ENCODE results near the gene TLCD1. TPM values are rescaled to one million over a fixed set of nuclear protein-coding genes. Genes with fewer than 3 reads are reported as not detected.

Gene TLCD1
- total RNA-seq, 2 donors from 2014 or later = 5.7 to 20.4 TPM

DNA sequence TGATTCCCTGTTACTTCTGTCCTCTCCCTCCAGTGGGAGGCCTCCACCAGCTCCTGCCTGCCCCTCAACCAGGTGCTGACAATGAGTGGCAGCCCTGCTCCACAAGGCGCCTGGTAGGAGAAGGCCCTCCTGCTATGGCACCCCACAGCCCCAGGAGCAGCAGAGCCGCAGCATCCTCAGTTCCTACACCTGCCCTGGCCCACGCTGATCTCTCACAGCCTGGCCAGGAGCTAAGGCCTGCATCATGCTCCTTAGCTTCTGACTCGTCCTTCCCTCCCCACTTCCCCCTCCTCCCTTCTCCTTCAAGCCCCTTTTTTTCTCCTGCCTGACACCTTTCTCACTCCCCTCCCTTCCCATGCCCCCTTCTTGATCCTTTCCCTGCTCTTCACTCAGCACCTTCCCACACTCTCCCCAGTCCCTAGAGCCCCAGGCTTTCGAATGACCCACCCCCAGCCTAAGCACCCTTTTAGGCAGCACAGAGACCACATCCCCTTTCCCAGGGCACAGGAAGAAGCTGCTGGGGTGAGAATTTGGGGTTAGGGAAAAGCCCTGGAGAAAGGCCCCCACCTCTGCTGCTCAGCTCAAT lies 20.9 kb downstream of the TLCD1 start:
- peaks cover 12% of the 10 kb centered on the region for H3K36me3 ChIP-seq
- TF ChIP-seq, protein P1, sequence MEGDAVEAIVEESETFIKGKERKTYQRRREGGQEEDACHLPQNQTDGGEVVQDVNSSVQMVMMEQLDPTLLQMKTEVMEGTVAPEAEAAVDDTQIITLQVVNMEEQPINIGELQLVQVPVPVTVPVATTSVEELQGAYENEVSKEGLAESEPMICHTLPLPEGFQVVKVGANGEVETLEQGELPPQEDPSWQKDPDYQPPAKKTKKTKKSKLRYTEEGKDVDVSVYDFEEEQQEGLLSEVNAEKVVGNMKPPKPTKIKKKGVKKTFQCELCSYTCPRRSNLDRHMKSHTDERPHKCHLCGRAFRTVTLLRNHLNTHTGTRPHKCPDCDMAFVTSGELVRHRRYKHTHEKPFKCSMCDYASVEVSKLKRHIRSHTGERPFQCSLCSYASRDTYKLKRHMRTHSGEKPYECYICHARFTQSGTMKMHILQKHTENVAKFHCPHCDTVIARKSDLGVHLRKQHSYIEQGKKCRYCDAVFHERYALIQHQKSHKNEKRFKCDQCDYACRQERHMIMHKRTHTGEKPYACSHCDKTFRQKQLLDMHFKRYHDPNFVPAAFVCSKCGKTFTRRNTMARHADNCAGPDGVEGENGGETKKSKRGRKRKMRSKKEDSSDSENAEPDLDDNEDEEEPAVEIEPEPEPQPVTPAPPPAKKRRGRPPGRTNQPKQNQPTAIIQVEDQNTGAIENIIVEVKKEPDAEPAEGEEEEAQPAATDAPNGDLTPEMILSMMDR (IDR thresholded peaks at IDR 0.05) = no peak
- H3K27me3 ChIP-seq = no peaks in the 10 kb centered on the region

DNA sequence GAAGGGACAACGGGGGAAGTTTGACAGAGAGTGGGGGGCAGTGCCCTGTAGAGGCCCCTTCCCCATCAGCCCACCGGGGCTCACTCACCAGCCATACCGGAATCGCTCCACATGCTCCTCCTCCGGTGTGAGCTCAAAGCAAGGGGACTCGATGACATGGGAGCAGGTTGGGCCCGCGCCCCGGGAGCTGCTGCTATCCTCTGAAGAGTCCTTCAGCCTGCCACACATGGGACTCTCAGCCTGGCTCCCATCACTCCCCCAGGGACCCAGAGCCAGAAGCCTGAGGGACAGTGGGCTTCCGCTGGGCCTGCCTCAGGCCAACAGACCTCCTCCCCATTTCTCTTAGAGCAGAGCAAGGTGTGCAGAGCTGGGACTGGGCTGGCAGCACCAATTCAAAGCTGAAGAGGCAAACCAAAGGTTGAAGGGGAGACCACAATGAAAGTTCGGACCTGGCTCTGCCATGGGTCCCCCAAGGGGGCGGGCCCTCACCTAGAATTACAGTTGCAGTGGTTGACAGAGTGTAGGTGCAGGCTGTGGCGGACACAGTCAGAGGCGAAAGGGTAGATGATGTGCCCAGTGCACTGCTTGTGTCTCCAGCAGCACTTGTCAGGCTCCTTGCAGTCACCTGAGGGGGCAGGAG lies 21.7 kb downstream of the TLCD1 start:
- no peak overlapping the region for H3K4me3 ChIP-seq
- DNase-seq = no peak
- no peaks in the 10 kb centered on the region for H3K4me1 ChIP-seq
- peaks cover 21% of the 10 kb centered on the region for H3K36me3 ChIP-seq
- TF ChIP-seq, protein P1 (IDR thresholded peaks at IDR 0.05) = no peak
- no peak overlapping the region for H3K27ac ChIP-seq
- no peaks in the 10 kb centered on the region for H3K9me3 ChIP-seq
- no peaks in the 10 kb centered on the region for H3K27me3 ChIP-seq
- intact Hi-C loops (cut with DNase I) = no loop called here
- H3K9ac ChIP-seq (ENCODE audit: low read depth in 2 of 2, low read length in 2 of 2) = no peak overlapping the region

More for the DNA sequence above, 20.9 kb downstream of the TLCD1 start:
- Histone ChIP-seq H3K27ac (no peak overlapping the region), H3K4me3 (no peak overlapping the region), H3K9me3 (no peaks in the 10 kb centered on the region), H3K4me1 (no peaks in the 10 kb centered on the region), H3K9ac (ENCODE audit: low read depth in 2 of 2, low read length in 2 of 2) (no peak overlapping the region)
- intact Hi-C loops (cut with DNase I) = no loop called here
- DNase-seq = no peak

DNA sequence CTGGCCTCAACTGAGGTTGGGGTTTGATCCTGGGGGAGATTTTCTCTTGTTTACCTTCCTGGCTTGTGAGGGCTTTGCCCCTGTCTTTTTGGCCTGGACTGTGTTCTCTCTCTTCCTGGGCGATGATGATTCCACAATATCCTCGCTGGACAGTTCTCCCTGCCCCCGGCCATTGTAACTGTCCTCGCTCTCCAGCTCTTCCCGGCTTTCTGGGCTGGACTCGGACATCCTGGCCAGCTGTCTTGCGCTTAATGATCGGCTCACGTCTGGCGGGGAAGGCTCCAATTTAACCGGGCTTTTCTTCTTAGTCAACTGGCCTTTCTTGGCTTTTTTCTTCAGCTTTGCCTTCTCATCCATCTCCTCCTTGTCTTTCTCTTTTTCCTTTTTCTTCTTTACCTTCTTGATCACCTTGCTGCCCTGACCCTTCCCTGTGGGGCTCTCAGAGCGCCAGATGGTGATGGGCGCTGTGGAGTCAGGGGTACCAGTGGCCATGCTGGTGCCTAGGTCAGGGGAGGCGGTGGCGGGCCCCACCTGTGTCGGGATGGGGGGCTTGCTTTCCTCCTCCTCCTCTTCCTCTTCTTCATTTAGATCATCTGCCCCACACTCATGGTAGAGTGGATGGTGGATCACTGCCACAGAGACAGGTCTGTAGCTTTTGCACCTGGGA lies 22.3 kb downstream of the TLCD1 start:
- peaks cover 23% of the 10 kb centered on the region for H3K36me3 ChIP-seq
- intact Hi-C loops (cut with DNase I) = no loop called here
- H3K27ac ChIP-seq = no peak overlapping the region
- H3K4me3 ChIP-seq = no peak overlapping the region
- H3K27me3 ChIP-seq = no peaks in the 10 kb centered on the region
- H3K9ac ChIP-seq (ENCODE audit: low read depth in 2 of 2, low read length in 2 of 2) = no peak overlapping the region
- H3K9me3 ChIP-seq = no peaks in the 10 kb centered on the region
- TF ChIP-seq, protein P1 (IDR thresholded peaks at IDR 0.05) = no peak
- DNase-seq = no peak
- no peaks in the 10 kb centered on the region for H3K4me1 ChIP-seq

DNA sequence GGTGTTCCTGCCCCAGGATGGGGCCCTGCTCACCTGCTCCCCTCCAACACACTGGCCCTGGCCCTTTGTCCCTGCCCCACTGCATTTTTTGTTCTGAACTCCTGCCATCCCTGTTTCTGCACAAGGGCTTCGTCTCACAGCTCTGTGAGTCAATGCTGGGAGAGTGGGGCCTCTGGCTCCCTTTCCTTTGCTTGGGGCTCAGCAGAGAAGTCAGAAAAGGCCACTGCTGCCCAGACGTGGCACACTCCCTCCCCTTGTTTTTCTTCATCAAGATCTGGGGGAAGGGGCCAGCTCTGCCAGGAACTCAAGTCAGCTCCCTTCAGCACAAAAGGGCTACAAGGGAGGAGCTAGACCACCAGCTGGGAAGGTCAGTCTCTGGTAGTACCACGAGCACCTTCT lies 23.3 kb downstream of the TLCD1 start:
- no peak overlapping the region for H3K9ac ChIP-seq (ENCODE audit: low read depth in 2 of 2, low read length in 2 of 2)
- no peaks in the 10 kb centered on the region for H3K4me1 ChIP-seq
- no peaks in the 10 kb centered on the region for H3K9me3 ChIP-seq
- H3K27me3 ChIP-seq = no peaks in the 10 kb centered on the region
- no peak overlapping the region for H3K4me3 ChIP-seq
- peaks cover 25% of the 10 kb centered on the region for H3K36me3 ChIP-seq
- intact Hi-C loops (cut with DNase I) = no loop called here
- TF ChIP-seq, protein P1 (IDR thresholded peaks at IDR 0.05) = no peak
- H3K27ac ChIP-seq = no peak overlapping the region
- no peak for DNase-seq

DNA sequence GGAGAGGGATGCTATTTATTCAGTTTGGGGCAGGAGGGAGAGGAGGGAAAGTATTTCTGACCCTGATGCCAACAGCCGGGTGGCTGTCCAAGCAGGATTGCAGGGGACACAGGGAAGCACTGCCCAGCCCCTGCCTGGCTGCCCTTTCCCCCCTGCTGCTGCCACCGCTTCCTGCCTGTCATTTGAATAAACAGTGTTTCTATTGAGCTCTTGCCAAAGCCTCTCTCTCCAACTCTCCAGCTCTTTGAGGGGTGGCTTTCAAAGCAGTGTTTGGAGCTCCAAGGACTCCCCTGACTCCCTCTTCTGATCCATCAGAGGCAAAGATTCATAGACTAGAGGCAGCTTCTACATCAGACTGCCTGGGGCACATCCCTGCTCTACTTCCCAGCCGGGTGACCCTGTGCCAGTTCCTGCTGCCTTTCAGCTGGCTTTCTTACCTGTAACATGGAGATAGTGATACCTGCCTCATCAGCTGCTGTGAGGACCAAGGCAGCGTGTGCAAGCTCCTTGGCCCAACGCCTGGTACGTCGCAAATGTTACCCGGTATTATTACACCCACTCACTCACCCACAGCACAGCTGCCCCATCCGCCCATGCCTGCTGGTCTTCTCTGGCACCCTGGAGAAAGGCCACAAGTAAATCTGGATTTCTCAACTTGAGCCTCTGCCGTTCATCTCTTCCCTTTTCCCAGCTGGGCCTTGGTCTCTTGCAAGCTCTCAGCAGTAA lies 23.8 kb downstream of the TLCD1 start:
- no peak overlapping the region for H3K4me3 ChIP-seq
- H3K27ac ChIP-seq = no peak overlapping the region
- DNase-seq = no peak
- H3K4me1 ChIP-seq = no peaks in the 10 kb centered on the region
- intact Hi-C loops (cut with DNase I) = no loop called here
- H3K27me3 ChIP-seq = no peaks in the 10 kb centered on the region
- no peaks in the 10 kb centered on the region for H3K9me3 ChIP-seq
- H3K36me3 ChIP-seq = peaks cover 30% of the 10 kb centered on the region
- no peak overlapping the region for H3K9ac ChIP-seq (ENCODE audit: low read depth in 2 of 2, low read length in 2 of 2)
- TF ChIP-seq, protein P1 (IDR thresholded peaks at IDR 0.05) = no peak
